HEK293T (cell line): ENCODE results near the gene SHANK3.

Source experiments
- ARNT ChIP-seq: fragments of 450-650 bp; IDR thresholded peaks from 2 replicates; pipeline ENCODE4 v1.6.1; 2017; ENCODE audit warnings: mild to moderate bottlenecking
- BHLHE40 ChIP-seq: fragments of 450-650 bp; IDR thresholded peaks from 2 replicates; pipeline ENCODE4 v1.6.1; 2016; ENCODE audit warnings: mild to moderate bottlenecking, moderate library complexity, borderline replicate concordance
- CTBP1 ChIP-seq: fragments of 450-650 bp; IDR thresholded peaks from 2 replicates; pipeline ENCODE4 v1.6.1; 2016; ENCODE audit warnings: borderline replicate concordance
- ELF4 ChIP-seq: fragments of 450-650 bp; IDR thresholded peaks from 2 replicates; pipeline ENCODE4 v1.6.1; 2017; ENCODE audit warnings: antibody characterized with exemption
- FOXA1 ChIP-seq: fragments of 450-650 bp; IDR thresholded peaks from 2 replicates; pipeline ENCODE4 v1.6.1; 2016; ENCODE audit warnings: mild to moderate bottlenecking
- FOXK2 ChIP-seq: fragments of 450-650 bp; IDR thresholded peaks from 2 replicates; pipeline ENCODE4 v1.6.1; 2016; ENCODE audit warnings: mild to moderate bottlenecking
- LEF1 ChIP-seq: fragments of 450-650 bp; IDR thresholded peaks from 2 replicates; pipeline ENCODE4 v1.6.1; 2017; ENCODE audit warnings: mild to moderate bottlenecking, borderline replicate concordance
- NFRKB ChIP-seq: fragments of 450-650 bp; IDR thresholded peaks from 2 replicates; pipeline ENCODE4 v1.6.1; 2016; ENCODE audit warnings: mild to moderate bottlenecking, moderate library complexity
- SP1 ChIP-seq: fragments of 450-650 bp; IDR thresholded peaks from 2 replicates; pipeline ENCODE4 v1.6.1; 2017
- SUZ12 ChIP-seq: fragments of 450-650 bp; IDR thresholded peaks from 2 replicates; pipeline ENCODE4 v1.6.1; 2016; ENCODE audit warnings: mild to moderate bottlenecking
- ZNF384 ChIP-seq: fragments of 450-650 bp; IDR thresholded peaks from 2 replicates; pipeline ENCODE4 v1.6.1; 2016

- TF ChIP-seq BHLHE40: no peak
- TF ChIP-seq ELF4: no peak
- no peak for TF ChIP-seq FOXK2
- TF ChIP-seq CTBP1: no peak
- TF ChIP-seq FOXA1: no peak
- TF ChIP-seq SP1: no peak
- no peak for TF ChIP-seq SUZ12
- TF ChIP-seq ZNF384: no peak
- TF ChIP-seq NFRKB: no peak
- no peak for TF ChIP-seq ARNT
- TF ChIP-seq LEF1: no peak
Measured at GRCh38 chr22:50665738-50666137, 6.9 kb upstream of the SHANK3 start.
